HepG2 (cell line): ENCODE data around the gene HOXA9. TPM values are rescaled to one million over a fixed set of nuclear protein-coding genes. Genes with fewer than 3 reads are reported as not detected.
A peak's percentile ranks its signal among the peaks of the same experiment; 100 is the strongest.

Source experiments
- BHLHE40 ChIP-seq: IDR thresholded peaks from 2 replicates; pipeline ENCODE4 v1.6.1; 2011; ENCODE audit warnings: low read length, improper control_type of control experiment
- CTCF ChIP-seq: sonication (generic); formaldehyde crosslinking; IDR thresholded peaks from 2 replicates; pipeline ENCODE4 v1.5.0; 2020; ENCODE audit warnings: mild to moderate bottlenecking, missing genetic modification reagents, moderate library complexity
- FOXJ3 ChIP-seq: sonication (generic); formaldehyde crosslinking; IDR thresholded peaks from 2 replicates; pipeline ENCODE4 v1.4.0; 2020; ENCODE audit warnings: missing genetic modification reagents, mild to moderate bottlenecking, borderline replicate concordance
- HDAC1 ChIP-seq: sonication (generic); formaldehyde crosslinking; IDR thresholded peaks from 2 replicates; pipeline ENCODE4 v1.5.1; 2020; ENCODE audit warnings: mild to moderate bottlenecking, missing genetic modification reagents
- HNRNPLL ChIP-seq: fragments of 200-400 bp; formaldehyde crosslinking; IDR thresholded peaks from 2 replicates; pipeline ENCODE4 v1.6.1; 2017; ENCODE audit warnings: mild to moderate bottlenecking, low read depth, low read length; ENCODE audit not compliant: poor library complexity, severe bottlenecking
- KLF16 ChIP-seq, 2 experiments: sonication (generic) in 1 of 2; formaldehyde crosslinking in 1 of 2; IDR thresholded peaks; 2 replicates each; pipeline versions ENCODE4 v1.6.1 to v1.8.0; 2016 to 2023; ENCODE audit warnings: missing genetic modification reagents in 2 of 2, missing compliant biosample characterization in 1 of 2
- MED1 ChIP-seq: sonication (generic); formaldehyde crosslinking; IDR thresholded peaks from 2 replicates; pipeline ENCODE4 v1.4.0; 2020; ENCODE audit warnings: missing genetic modification reagents
- RBFOX2 ChIP-seq: fragments of 200-400 bp; formaldehyde crosslinking; IDR thresholded peaks from 2 replicates; pipeline ENCODE4 v1.6.1; 2017; ENCODE audit warnings: low read depth, mild to moderate bottlenecking, low read length
- RXRB ChIP-seq: IDR thresholded peaks from 2 replicates; pipeline ENCODE4 v1.6.1; 2016; ENCODE audit warnings: borderline replicate concordance, missing genetic modification reagents, missing compliant biosample characterization
- SIX1 ChIP-seq: sonication (generic); formaldehyde crosslinking; IDR thresholded peaks from 2 replicates; pipeline ENCODE4 v1.4.0; 2020; ENCODE audit warnings: missing genetic modification reagents, borderline replicate concordance
- SOX5 ChIP-seq: IDR thresholded peaks from 2 replicates; pipeline ENCODE4 v1.6.1; 2016; ENCODE audit warnings: borderline replicate concordance
- STAT6 ChIP-seq: sonication (generic); formaldehyde crosslinking; IDR thresholded peaks from 2 replicates; pipeline ENCODE4 v1.4.0; 2020; ENCODE audit warnings: missing genetic modification reagents, mild to moderate bottlenecking, borderline replicate concordance
- TCF12 ChIP-seq, 2 experiments: fragments of 450-650 bp in 1 of 2; sonication (generic) in 1 of 2; formaldehyde crosslinking in 1 of 2; IDR thresholded peaks; 2 replicates each; pipeline versions ENCODE4 v1.6.1 to v1.8.0; 2017 to 2022; ENCODE audit warnings: antibody characterized with exemption in 1 of 2, mild to moderate bottlenecking in 1 of 2, missing genetic modification reagents in 1 of 2, moderate library complexity in 1 of 2
- ZNF232 ChIP-seq: sonication (generic); formaldehyde crosslinking; IDR thresholded peaks from 2 replicates; pipeline ENCODE4 v1.4.0; 2020; ENCODE audit warnings: missing genetic modification reagents, borderline replicate concordance
- ZNF558 ChIP-seq: sonication (generic); formaldehyde crosslinking; IDR thresholded peaks from 2 replicates; pipeline ENCODE4 v1.9.0; 2022; ENCODE audit warnings: mild to moderate bottlenecking, missing genetic modification reagents, borderline replicate concordance
- ZNF687 ChIP-seq: sonication (generic); formaldehyde crosslinking; IDR thresholded peaks from 2 replicates; pipeline ENCODE4 v1.5.1; 2020; ENCODE audit warnings: mild to moderate bottlenecking, missing genetic modification reagents, moderate library complexity
- ZNF691 ChIP-seq: sonication (generic); formaldehyde crosslinking; IDR thresholded peaks from 2 replicates; pipeline ENCODE4 v1.4.0; 2020; ENCODE audit warnings: missing genetic modification reagents, low read depth, mild to moderate bottlenecking, borderline replicate concordance
- ZSCAN25 ChIP-seq: sonication (generic); formaldehyde crosslinking; IDR thresholded peaks from 2 replicates; pipeline ENCODE4 v1.8.0; 2022; ENCODE audit warnings: mild to moderate bottlenecking, missing genetic modification reagents
- polyA plus RNA-seq, 8 experiments: library from polyadenylated mRNA; depleted of rRNA in 3 of 8; stranded (reverse) in 7 of 8; unstranded in 1 of 8; fragments of >200 nt; fragmentation: Illumina TruSeq in 4 of 8; extraction: Trizol in 4 of 8; gene quantifications; 2 replicates each; pipeline versions ENCODE4 v1.2.1 to v1.2.3, GENCODE V29; 2011 to 2016; ENCODE audit warnings: low read depth in 4 of 8, missing spikeins in 1 of 8, mixed read lengths in 1 of 8; ENCODE audit not compliant: insufficient read depth in 1 of 8
- total RNA-seq, 5 experiments: library from RNA; depleted of rRNA; stranded (reverse); fragments of >200 nt; fragmentation: Illumina TruSeq; extraction: Trizol; gene quantifications; 2 replicates each; pipeline ENCODE4 v1.2.3, GENCODE V29; 2016; ENCODE audit warnings: low read depth in 1 of 5

The HOXA9 gene
- total and polyA plus RNA-seq, 2 of the 13 experiments (the other 11 are each of a cell fraction or from before 2014, with no cell fraction given), result not detected

- TF ChIP-seq SIX1, result peak; percentile 42; the same call in 1 of the 2 replicates
- no peak for TF ChIP-seq TCF12 (IDR thresholded peaks at IDR 0.05)
- TF ChIP-seq TCF12 (CRISPR knock-in tag; IDR thresholded peaks at IDR 0.05), result no peak
- peak; percentile 77 for TF ChIP-seq ZNF687 (CRISPR knock-in tag)
- TF ChIP-seq RBFOX2, result peak; percentile 77
- TF ChIP-seq ZSCAN25 (CRISPR knock-in tag), result peak; percentile 63; the same call in 1 of the 2 replicates
- TF ChIP-seq FOXJ3, result peak; percentile 16; the same call in 1 of the 2 replicates
- peak; percentile 68 for TF ChIP-seq MED1 (CRISPR knock-in tag)
- no peak for TF ChIP-seq CTCF (CRISPR knock-in tag)
- TF ChIP-seq ZNF558 (CRISPR knock-in tag), result peak; percentile 78; the same call in 1 of the 2 replicates
- TF ChIP-seq HNRNPLL, result peak; percentile 93
- peak; percentile 18; the same call in 1 of the 2 replicates for TF ChIP-seq ZNF691 (CRISPR knock-in tag)
- peak; percentile 71 for TF ChIP-seq HDAC1 (CRISPR knock-in tag)
- peak; percentile 23; the same call in 1 of the 2 replicates for TF ChIP-seq SOX5 (CRISPR knock-in tag)
- TF ChIP-seq KLF16 (CRISPR knock-in tag; IDR thresholded peaks at IDR 0.05), result peak in 1 of 2 experiments; percentile 70; a peak in 2 of 4 replicates
- TF ChIP-seq BHLHE40, result no peak
- TF ChIP-seq RXRB (CRISPR knock-in tag), result peak; percentile 58; the same call in 1 of the 2 replicates
- TF ChIP-seq ZNF232 (CRISPR knock-in tag), result no peak
- no peak; the same call in 1 of the 2 replicates for TF ChIP-seq STAT6 (CRISPR knock-in tag)
Observed at GRCh38 chr7:27122077-27122910, 43.0 kb downstream of the HOXA9 start (continued).
